DOHH2 (cell line): ENCODE measurements around the gene SH3BP5.

Source experiments
- H3F3A ChIP-seq: fragments of 200-600 bp; sonication (generic), shearing (Covaris generic); 2 replicates; pipeline ENCODE4 v1.6.0; 2016; ENCODE audit warnings: antibody characterized with exemption, mild to moderate bottlenecking; ENCODE audit not compliant: control insufficient read depth, insufficient read depth
- H3K27ac ChIP-seq: fragments of 200-600 bp; sonication (generic); 2 replicates; pipeline ENCODE4 v1.5.1; 2014; ENCODE audit warnings: low read depth, mild to moderate bottlenecking, low read length, moderate library complexity
- H3K27me3 ChIP-seq: fragments of 200-600 bp; sonication (generic); 2 replicates; pipeline ENCODE4 v1.6.1; 2014; ENCODE audit warnings: mild to moderate bottlenecking, low read length, mixed read lengths; ENCODE audit not compliant: control insufficient read depth
- H3K36me3 ChIP-seq: fragments of 200-600 bp; sonication (generic); 2 replicates; pipeline ENCODE4 v1.6.1; 2014; ENCODE audit warnings: mild to moderate bottlenecking, low read length, moderate library complexity, mixed read lengths; ENCODE audit not compliant: control insufficient read depth
- H3K4me1 ChIP-seq: fragments of 200-600 bp; sonication (generic); 2 replicates; pipeline ENCODE4 v1.6.1; 2014; ENCODE audit warnings: mild to moderate bottlenecking, low read length, mixed read lengths; ENCODE audit not compliant: control insufficient read depth
- H3K4me2 ChIP-seq: fragments of 200-600 bp; sonication (generic); 2 replicates; pipeline ENCODE4 v1.6.0; 2014; ENCODE audit warnings: mild to moderate bottlenecking, low read length, moderate library complexity
- H3K4me3 ChIP-seq: fragments of 200-600 bp; sonication (generic); 2 replicates; pipeline ENCODE4 v1.5.1; 2014; ENCODE audit warnings: mild to moderate bottlenecking, low read length, mixed read lengths
- H3K79me2 ChIP-seq: fragments of 200-600 bp; sonication (generic); 2 replicates; pipeline ENCODE4 v1.6.1; 2014; ENCODE audit warnings: mild to moderate bottlenecking, low read length, mixed read lengths; ENCODE audit not compliant: control insufficient read depth
- H3K9me2 ChIP-seq: fragments of 200-600 bp; sonication (generic); replicated peaks from 2 replicates; pipeline ENCODE4 v1.6.1; 2014; ENCODE audit warnings: mild to moderate bottlenecking, low read length, mixed read lengths; ENCODE audit not compliant: control insufficient read depth
- H3K9me3 ChIP-seq: fragments of 200-600 bp; sonication (generic); 2 replicates; pipeline ENCODE4 v1.6.1; 2014; ENCODE audit warnings: antibody characterized with exemption, low read length, mixed read lengths; ENCODE audit not compliant: control insufficient read depth, insufficient read depth
- H4K20me1 ChIP-seq: fragments of 200-600 bp; sonication (generic); 2 replicates; pipeline ENCODE4 v1.6.0; 2014; ENCODE audit warnings: low read depth, mild to moderate bottlenecking, antibody characterized with exemption, low read length, moderate library complexity; ENCODE audit not compliant: control insufficient read depth, insufficient read depth
- EZH2phosphoT487 ChIP-seq: fragments of 200-600 bp; sonication (generic); IDR thresholded peaks from 2 replicates; pipeline ENCODE4 v1.6.1; 2017; ENCODE audit warnings: borderline replicate concordance, mild to moderate bottlenecking, antibody characterized with exemption, low read length, moderate library complexity, mixed read lengths
- TF ChIP-seq, protein P1 (sequence below): fragments of 200-600 bp; sonication (generic); IDR thresholded peaks from one replicate; pipeline ENCODE4 v1.5.1; 2014; ENCODE audit warnings: antibody characterized with exemption, mild to moderate bottlenecking, low read depth, low read length; ENCODE audit not compliant: poor library complexity, severe bottlenecking

Gene SH3BP5

DNA sequence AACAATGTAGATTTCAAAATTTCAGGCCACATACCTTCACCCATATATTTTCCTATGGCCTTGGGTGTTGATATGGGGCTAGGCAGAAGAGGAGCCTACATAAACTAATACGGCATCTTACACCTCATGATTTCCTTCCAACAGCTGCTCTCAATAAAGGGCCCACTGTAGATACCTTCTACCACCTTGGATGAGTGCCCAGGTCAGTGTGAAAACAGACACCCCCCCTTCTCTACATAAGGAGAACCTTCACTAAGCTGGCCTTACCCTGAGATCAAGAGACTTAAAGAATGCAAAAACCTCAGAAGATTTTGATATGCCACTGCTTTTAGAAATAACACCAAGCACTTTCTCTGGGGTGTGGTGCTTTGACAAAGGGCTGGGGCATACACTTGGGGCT, 42.7 kb downstream of the SH3BP5 start:
- H4K20me1 ChIP-seq: no peaks in the 10 kb centered on the region
- H3K9me2 ChIP-seq: no peaks in the 10 kb centered on the region
- no peak overlapping the region for H3K27ac ChIP-seq
- peaks cover 14% of the 10 kb centered on the region for H3K36me3 ChIP-seq
- H3F3A ChIP-seq: no peaks in the 10 kb centered on the region
- no peaks in the 10 kb centered on the region for H3K27me3 ChIP-seq
- no peaks in the 10 kb centered on the region for H3K9me3 ChIP-seq
- H3K4me1 ChIP-seq: peaks cover 32% of the 10 kb centered on the region
- H3K79me2 ChIP-seq: peaks cover 57% of the 10 kb centered on the region
- H3K4me2 ChIP-seq: no peak overlapping the region
- no peak for TF ChIP-seq EZH2phosphoT487
- TF ChIP-seq, protein P1, sequence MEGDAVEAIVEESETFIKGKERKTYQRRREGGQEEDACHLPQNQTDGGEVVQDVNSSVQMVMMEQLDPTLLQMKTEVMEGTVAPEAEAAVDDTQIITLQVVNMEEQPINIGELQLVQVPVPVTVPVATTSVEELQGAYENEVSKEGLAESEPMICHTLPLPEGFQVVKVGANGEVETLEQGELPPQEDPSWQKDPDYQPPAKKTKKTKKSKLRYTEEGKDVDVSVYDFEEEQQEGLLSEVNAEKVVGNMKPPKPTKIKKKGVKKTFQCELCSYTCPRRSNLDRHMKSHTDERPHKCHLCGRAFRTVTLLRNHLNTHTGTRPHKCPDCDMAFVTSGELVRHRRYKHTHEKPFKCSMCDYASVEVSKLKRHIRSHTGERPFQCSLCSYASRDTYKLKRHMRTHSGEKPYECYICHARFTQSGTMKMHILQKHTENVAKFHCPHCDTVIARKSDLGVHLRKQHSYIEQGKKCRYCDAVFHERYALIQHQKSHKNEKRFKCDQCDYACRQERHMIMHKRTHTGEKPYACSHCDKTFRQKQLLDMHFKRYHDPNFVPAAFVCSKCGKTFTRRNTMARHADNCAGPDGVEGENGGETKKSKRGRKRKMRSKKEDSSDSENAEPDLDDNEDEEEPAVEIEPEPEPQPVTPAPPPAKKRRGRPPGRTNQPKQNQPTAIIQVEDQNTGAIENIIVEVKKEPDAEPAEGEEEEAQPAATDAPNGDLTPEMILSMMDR: no peak
- H3K4me3 ChIP-seq: no peak overlapping the region

DNA sequence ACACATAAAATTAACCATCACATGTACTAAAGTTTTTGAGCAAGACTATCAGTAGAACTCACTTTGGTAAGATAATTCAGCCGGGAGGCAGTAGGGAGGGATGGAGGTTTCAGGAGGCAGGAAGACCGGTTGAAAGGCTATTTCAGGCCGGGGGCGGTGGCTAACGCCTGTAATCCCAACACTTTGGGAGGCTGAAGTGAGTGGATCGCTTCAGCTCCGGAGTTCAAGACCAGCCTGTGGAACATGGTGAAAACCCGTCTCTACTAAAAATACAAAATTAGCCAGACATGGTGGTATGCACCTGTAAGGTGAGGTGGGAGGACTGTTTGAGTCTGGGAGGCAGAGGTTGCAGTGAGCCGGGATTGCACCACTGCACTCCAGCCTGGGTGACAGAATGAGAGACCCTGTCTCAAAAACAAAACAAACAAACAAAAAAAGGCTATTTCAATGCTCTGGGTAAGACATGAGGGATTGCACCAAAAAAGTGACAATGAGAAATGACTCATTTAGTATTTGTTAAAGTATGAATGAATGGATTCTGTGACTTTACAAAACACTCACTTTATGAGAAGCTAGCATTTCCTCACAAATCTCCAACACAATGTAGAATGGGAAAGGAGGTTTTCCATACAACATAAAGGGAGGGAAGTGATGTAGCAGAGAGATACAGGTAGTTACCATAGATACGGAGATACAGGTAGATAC, 43.9 kb downstream of the SH3BP5 start:
- H3K27me3 ChIP-seq: no peaks in the 10 kb centered on the region
- no peaks in the 10 kb centered on the region for H3K9me3 ChIP-seq
- no peak overlapping the region for H3K4me2 ChIP-seq
- no peak overlapping the region for H3K27ac ChIP-seq
- no peaks in the 10 kb centered on the region for H3K9me2 ChIP-seq
- no peaks in the 10 kb centered on the region for H4K20me1 ChIP-seq
- no peak for TF ChIP-seq EZH2phosphoT487
- TF ChIP-seq, protein P1: no peak
- H3K4me1 ChIP-seq: peaks cover 32% of the 10 kb centered on the region
- H3K4me3 ChIP-seq: no peak overlapping the region
- H3K36me3 ChIP-seq: peaks cover 14% of the 10 kb centered on the region
- H3F3A ChIP-seq: no peaks in the 10 kb centered on the region
- peaks cover 59% of the 10 kb centered on the region for H3K79me2 ChIP-seq

DNA sequence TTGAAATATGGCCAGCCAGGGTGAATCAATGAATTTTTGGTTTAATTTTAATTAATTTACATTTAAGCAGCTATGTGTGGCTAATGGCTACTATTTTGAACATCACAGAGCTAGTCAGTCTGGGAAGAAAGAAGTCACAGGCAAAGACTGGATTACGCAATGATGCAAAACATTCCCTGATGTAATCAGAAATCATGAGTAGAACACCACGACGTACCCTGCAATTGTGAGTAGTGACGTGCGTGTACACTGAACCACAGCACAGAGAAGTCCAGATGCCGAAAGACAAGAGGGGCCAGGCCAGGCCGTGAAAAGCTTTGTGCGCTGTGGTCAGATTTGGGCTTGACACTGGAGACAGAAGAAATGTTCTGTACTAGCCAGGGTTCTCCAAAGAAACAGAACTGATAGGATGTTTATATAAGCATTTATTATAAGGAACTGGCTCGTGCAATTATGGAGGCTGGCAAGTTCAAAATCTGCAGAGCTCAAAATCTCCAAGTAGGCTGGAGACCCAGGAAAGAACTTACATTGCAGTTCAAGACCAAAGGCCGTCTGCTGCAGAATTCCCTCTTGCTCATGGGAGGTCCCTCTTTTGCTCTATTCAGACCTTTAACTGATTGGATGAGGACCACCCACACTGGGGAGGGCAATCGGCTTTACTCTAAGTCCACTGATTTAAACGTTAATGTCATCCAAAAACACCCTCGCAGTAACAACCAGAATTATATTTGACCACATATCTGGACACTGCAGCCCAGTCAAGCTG, 44.6 kb downstream of the SH3BP5 start:
- TF ChIP-seq, protein P1: no peak
- no peak for TF ChIP-seq EZH2phosphoT487
- H3K9me2 ChIP-seq: no peaks in the 10 kb centered on the region
- H4K20me1 ChIP-seq: no peaks in the 10 kb centered on the region
- peaks cover 9% of the 10 kb centered on the region for H3K36me3 ChIP-seq
- H3K79me2 ChIP-seq: peaks cover 52% of the 10 kb centered on the region
- H3K27me3 ChIP-seq: no peaks in the 10 kb centered on the region
- H3K4me1 ChIP-seq: peaks cover 28% of the 10 kb centered on the region
- H3K9me3 ChIP-seq: no peaks in the 10 kb centered on the region
- H3F3A ChIP-seq: no peaks in the 10 kb centered on the region
- no peak overlapping the region for H3K4me2 ChIP-seq
- no peak overlapping the region for H3K4me3 ChIP-seq
- no peak overlapping the region for H3K27ac ChIP-seq
